OCI-LY3 (cell line): ENCODE measurements around the gene CCDC201.

Source experiments
- CTCF ChIP-seq: fragments of 200-600, 300-600 bp; sonication (generic); IDR thresholded peaks from 2 replicates; pipeline ENCODE4 v1.5.1; 2014; ENCODE audit warnings: antibody characterized with exemption, low read length, low read depth
- EZH2phosphoT487 ChIP-seq: fragments of 200-600 bp; shearing (Covaris generic); IDR thresholded peaks from 2 replicates; pipeline ENCODE4 v1.6.1; 2018; ENCODE audit warnings: antibody characterized with exemption, mixed run types, low read depth

- TF ChIP-seq CTCF (no peak), EZH2phosphoT487 (no peak)
These were observed 17.4 kb upstream of the CCDC201 start for GRCh38 chr7:45890125-45890901.
